HG02852 (cell line): ENCODE results near the gene PSTPIP1.

Source experiments
- ATAC-seq: cut with Tn5 transposase; IDR thresholded peaks from one replicate; pipeline ENCODE4 v1.9.1; 2021; ENCODE audit warnings: mild to moderate bottlenecking, moderate library complexity; ENCODE audit not compliant: unreplicated experiment

PSTPIP1 gene

GRCh38 chr15:77017761-77018720 lies 23.1 kb downstream of the PSTPIP1 start:
- no peak for ATAC-seq

- no peak for ATAC-seq
Observed at GRCh38 chr15:77018796-77019505, 24.0 kb downstream of the PSTPIP1 start.

- ATAC-seq = no peak
Observed at GRCh38 chr15:77019521-77020331, 24.8 kb downstream of the PSTPIP1 start.

- ATAC-seq = no peak
Observed at GRCh38 chr15:77020348-77021087, 25.6 kb downstream of the PSTPIP1 start.

- ATAC-seq = no peak
Observed at GRCh38 chr15:77021088-77021481, 26.2 kb downstream of the PSTPIP1 start.

GRCh38 chr15:77021803-77022381 lies 27.0 kb downstream of the PSTPIP1 start:
- ATAC-seq = no peak

- no peak for ATAC-seq
Observed at GRCh38 chr15:77022646-77023575, 28.0 kb downstream of the PSTPIP1 start.

- ATAC-seq = no peak
Observed at GRCh38 chr15:77023576-77024272, 28.8 kb downstream of the PSTPIP1 start.

GRCh38 chr15:77024273-77025082 lies 29.6 kb downstream of the PSTPIP1 start:
- ATAC-seq = no peak

GRCh38 chr15:77025083-77025901 lies 30.4 kb downstream of the PSTPIP1 start:
- ATAC-seq = no peak

- no peak for ATAC-seq
Observed at GRCh38 chr15:77025941-77026411, 31.1 kb downstream of the PSTPIP1 start.

GRCh38 chr15:77026501-77027110 lies 31.7 kb downstream of the PSTPIP1 start:
- ATAC-seq = no peak

GRCh38 chr15:77027111-77027696 lies 32.3 kb downstream of the PSTPIP1 start:
- ATAC-seq = no peak

GRCh38 chr15:77027697-77028450 lies 32.9 kb downstream of the PSTPIP1 start:
- no peak for ATAC-seq
